ENCODE results near the gene FAM20C. TPM values are rescaled to one million over a fixed set of nuclear protein-coding genes. Genes with fewer than 3 reads are reported as not detected.
A peak's percentile ranks its signal among the peaks of the same experiment; 100 is the strongest.

Gene FAM20C
- total RNA-seq, 1 donor from 2014 or later = 10.0 TPM

DNA sequence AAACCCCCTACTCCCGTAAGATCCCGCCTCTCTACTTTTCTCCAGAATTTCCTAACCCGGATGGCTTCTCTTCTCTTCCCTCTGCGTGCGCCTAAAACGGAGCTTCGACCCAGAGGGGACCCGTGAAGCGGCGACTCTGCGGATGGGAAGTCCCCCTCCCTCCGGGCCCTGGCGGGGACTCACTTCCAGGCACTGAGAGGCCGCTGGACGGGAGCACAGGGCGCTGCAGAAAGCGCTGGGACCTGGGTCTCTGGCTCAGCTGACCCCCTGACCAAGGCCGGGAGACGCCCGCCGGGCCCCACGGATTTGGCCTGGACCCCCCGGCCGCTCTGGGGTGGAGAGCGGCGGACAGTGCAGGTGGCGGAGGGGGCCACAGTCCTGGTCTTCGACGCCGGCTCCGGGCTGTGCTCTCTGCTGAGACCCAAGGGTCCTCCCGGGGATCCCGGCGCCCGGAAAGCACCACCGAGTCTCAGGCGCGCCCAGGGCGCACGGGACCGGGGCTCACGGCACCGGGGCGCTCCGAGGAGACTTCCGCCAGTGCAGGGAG lies 96.9 kb downstream of the FAM20C start:
- Mint-ChIP-seq H3K4me1 (ENCODE audit: low read depth, unreplicated experiment) (no peaks in the 10 kb centered on the region), H3K27me3 (ENCODE audit: low read depth, unreplicated experiment) (peaks cover 40% of the 10 kb centered on the region), H3K9me3 (ENCODE audit: unreplicated experiment) (peaks cover 5% of the 10 kb centered on the region), H3K4me3 (ENCODE audit: unreplicated experiment) (no peak overlapping the region), H3K36me3 (ENCODE audit: low read depth, unreplicated experiment) (no peaks in the 10 kb centered on the region), H3K27ac (ENCODE audit: unreplicated experiment) (no peak overlapping the region)
- H3K9ac ChIP-seq (ENCODE audit: low read length) = no peak overlapping the region
- TF ChIP-seq EZH2 (IDR thresholded peaks at IDR 0.05; ENCODE audit: insufficient read depth, low read length) (peak; percentile 3), CTCF (IDR thresholded peaks at IDR 0.05; ENCODE audit: insufficient read depth, low read depth, low read length) (no peak)
- H3K4me3 ChIP-seq (ENCODE audit: insufficient read depth, low read depth, low read length) = no peak overlapping the region
- H3K27me3 ChIP-seq (ENCODE audit: insufficient read depth, low read length) = peaks cover 67% of the 10 kb centered on the region
- FAIRE-seq (no peak), DNase-seq (ENCODE audit: low read depth) (no peak)
- H4K20me1 ChIP-seq (ENCODE audit: insufficient read depth, low read length) = no peaks in the 10 kb centered on the region
- H3K4me1 ChIP-seq (ENCODE audit: insufficient read depth, low read length) = no peaks in the 10 kb centered on the region
- H2AFZ ChIP-seq (ENCODE audit: low read depth, low read length) = no peak overlapping the region
- H3K27ac ChIP-seq (ENCODE audit: low read depth, low read length) = no peak overlapping the region
- no peaks in the 10 kb centered on the region for H3K9me3 ChIP-seq (ENCODE audit: insufficient read depth, low read depth, low read length)
- H3K36me3 ChIP-seq (ENCODE audit: insufficient read depth, low read length) = no peaks in the 10 kb centered on the region
- no peak overlapping the region for H3K4me2 ChIP-seq (ENCODE audit: low read length)
- H3K79me2 ChIP-seq (ENCODE audit: insufficient read depth, low read length) = no peaks in the 10 kb centered on the region

GRCh38 chr7:289756-290553 lies 97.6 kb downstream of the FAM20C start, which contains the start of gene FOXL3:
Gene FOXL3 (plus strand): TSS chr7:290170. CDS start chr7:290170, 0 bp downstream.
- Histone ChIP-seq H3K9me3 (ENCODE audit: insufficient read depth, low read depth, low read length) (no peaks in the 10 kb centered on the region), H2AFZ (ENCODE audit: low read depth, low read length) (no peak within 1 kb of the TSS), H3K27me3 (ENCODE audit: insufficient read depth, low read length) (peaks cover 66% of the 10 kb centered on the region), H4K20me1 (ENCODE audit: insufficient read depth, low read length) (no peaks in the 10 kb centered on the region), H3K4me2 (ENCODE audit: low read length) (no peak within 1 kb of the TSS), H3K4me3 (ENCODE audit: insufficient read depth, low read depth, low read length) (no peak within 1 kb of the TSS), H3K27ac (ENCODE audit: low read depth, low read length) (no peak within 1 kb of the TSS), H3K79me2 (ENCODE audit: insufficient read depth, low read length) (no peaks in the 10 kb centered on the region), H3K4me1 (ENCODE audit: insufficient read depth, low read length) (no peaks in the 10 kb centered on the region), H3K9ac (ENCODE audit: low read length) (no peak within 1 kb of the TSS), H3K36me3 (ENCODE audit: insufficient read depth, low read length) (no peaks in the 10 kb centered on the region)
- H3K36me3 Mint-ChIP-seq (ENCODE audit: low read depth, unreplicated experiment) = no peaks in the 10 kb centered on the region
- H3K9me3 Mint-ChIP-seq (ENCODE audit: unreplicated experiment) = peaks cover 5% of the 10 kb centered on the region
- peaks cover 38% of the 10 kb centered on the region for H3K27me3 Mint-ChIP-seq (ENCODE audit: low read depth, unreplicated experiment)
- TF ChIP-seq CTCF (IDR thresholded peaks at IDR 0.05; ENCODE audit: insufficient read depth, low read depth, low read length) (no peak), EZH2 (IDR thresholded peaks at IDR 0.05; ENCODE audit: insufficient read depth, low read length) (peak; percentile 97)
- FAIRE-seq (no peak), DNase-seq (ENCODE audit: low read depth) (no peak)
- no peaks in the 10 kb centered on the region for H3K4me1 Mint-ChIP-seq (ENCODE audit: low read depth, unreplicated experiment)
- H3K4me3 Mint-ChIP-seq (ENCODE audit: unreplicated experiment) = no peak within 1 kb of the TSS
- no peak within 1 kb of the TSS for H3K27ac Mint-ChIP-seq (ENCODE audit: unreplicated experiment)

Measured in astrocyte (in vitro differentiated cells and primary cell).